Measurements from ENCODE around the gene GSTCD.
A peak's percentile ranks its signal among the peaks of the same experiment; 100 is the strongest.

DNA sequence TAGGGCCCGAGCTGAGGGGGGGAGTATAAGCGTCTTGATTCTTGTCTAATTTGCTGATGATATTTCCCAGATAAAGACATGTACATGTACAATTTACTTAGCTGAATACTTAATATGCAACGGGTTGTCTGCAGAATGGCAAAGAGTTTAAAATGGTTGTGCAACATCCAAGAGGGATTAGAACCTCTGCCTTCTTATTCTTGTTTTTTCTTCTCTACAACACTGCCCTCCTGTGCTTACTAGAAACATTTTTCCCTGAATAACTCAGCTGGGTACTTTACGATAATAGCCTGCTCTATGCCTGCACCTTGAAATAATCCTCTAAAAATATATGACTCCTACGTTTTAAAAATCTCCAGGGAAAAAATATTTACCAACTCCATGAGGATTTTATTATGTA is 41.9 kb upstream of the GSTCD start:
- TF ChIP-seq, protein P1, sequence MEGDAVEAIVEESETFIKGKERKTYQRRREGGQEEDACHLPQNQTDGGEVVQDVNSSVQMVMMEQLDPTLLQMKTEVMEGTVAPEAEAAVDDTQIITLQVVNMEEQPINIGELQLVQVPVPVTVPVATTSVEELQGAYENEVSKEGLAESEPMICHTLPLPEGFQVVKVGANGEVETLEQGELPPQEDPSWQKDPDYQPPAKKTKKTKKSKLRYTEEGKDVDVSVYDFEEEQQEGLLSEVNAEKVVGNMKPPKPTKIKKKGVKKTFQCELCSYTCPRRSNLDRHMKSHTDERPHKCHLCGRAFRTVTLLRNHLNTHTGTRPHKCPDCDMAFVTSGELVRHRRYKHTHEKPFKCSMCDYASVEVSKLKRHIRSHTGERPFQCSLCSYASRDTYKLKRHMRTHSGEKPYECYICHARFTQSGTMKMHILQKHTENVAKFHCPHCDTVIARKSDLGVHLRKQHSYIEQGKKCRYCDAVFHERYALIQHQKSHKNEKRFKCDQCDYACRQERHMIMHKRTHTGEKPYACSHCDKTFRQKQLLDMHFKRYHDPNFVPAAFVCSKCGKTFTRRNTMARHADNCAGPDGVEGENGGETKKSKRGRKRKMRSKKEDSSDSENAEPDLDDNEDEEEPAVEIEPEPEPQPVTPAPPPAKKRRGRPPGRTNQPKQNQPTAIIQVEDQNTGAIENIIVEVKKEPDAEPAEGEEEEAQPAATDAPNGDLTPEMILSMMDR (IDR thresholded peaks at IDR 0.05; ENCODE audit: borderline replicate concordance, extremely low read depth, low read length, poor library complexity, severe bottlenecking) = peak; percentile 17
- no peak for TF ChIP-seq EZH2 (IDR thresholded peaks at IDR 0.05; ENCODE audit: borderline replicate concordance, low read depth, low read length, severe bottlenecking)
